NCI-H2227 treated with DMSO at 0.1 percent for 48 hours (cell line): ENCODE data around the gene PRRX1.

Experiments used
- DNase-seq: peaks from one replicate; lab custom pipeline; 2025; lab: John Stamatoyannopoulos, UW

Gene PRRX1

DNA sequence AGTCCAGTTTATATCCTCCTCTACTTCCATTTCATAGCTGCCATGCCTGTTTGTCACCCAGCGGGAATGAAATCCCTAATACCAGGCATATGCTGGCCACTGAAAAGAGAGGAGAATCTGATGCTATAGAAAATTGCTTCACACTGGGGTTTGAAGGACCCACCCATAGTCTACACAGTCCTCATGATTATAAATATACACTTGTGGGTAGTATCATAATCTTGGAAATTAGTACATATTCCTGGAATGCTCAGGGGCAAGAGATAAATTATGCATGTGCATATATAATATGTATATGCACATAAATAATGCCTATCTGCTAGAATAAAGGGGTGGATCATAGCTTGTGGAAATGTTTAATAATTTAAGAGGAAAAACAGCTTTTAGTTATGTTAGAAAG is 105.8 kb downstream of the PRRX1 start:
- DNase-seq, result no peak

DNA sequence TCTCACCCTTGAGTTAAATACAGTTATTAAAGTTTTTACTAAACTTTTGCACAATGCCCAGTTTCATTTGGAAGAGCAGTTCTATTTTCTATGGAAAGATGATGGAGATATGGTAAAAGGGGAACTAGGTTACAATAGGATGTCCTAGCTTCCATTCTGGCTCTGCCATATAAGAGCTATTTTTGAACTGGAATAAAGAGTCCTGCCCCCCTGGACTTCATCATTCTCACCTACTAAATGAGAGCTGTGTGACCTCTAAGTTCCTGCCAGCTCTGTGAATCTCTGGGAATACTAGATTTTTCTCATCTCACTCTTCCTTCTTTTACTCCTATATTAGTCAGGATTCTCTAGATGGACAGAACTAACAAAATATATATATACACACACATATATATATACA is 106.3 kb downstream of the PRRX1 start:
- no peak for DNase-seq

DNA sequence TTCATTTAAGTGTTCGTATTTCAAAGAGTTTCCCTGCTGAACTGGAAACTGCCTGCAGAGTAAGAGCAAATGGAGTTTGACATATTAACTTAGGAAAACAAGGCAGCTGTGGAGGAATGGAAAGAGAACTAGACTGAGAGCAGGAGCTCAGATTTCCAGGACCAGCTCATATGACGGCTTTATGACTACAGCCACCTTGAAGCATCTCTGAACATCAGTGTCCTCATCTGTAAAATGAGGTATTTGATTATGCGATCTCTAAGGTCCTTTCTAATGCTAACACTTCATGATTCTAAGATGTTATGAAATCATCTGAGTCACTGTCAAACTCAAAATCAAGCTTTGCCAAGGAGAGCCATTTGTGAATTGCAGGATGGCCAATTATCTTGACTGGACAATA is 112.3 kb downstream of the PRRX1 start:
- no peak for DNase-seq

DNA sequence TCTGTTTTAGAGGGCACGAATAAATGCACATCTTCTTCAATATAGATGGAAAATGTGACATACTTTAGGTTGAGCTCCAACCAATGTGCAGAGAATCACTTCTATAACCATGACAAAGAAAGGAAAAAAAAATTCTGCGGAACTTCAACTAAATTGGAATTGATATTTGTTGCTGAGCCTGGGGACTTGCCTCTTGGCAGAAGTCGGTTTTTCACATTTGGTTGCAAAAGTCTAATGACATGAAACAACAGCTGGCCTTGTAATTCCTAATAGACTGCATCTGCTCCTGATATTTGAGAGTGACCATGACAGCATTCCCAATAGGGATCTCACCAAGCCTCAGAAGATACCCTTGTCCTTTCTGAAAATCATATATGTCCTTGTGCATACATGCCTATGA is 112.8 kb downstream of the PRRX1 start:
- DNase-seq, result no peak
